GM20431 (cell line): ENCODE data around the gene RHEB.
"Not testable (repeated sequence)": the region's sequence is repeated elsewhere in the genome, so short reads cannot be mapped to it uniquely, and the experiment has no call there.

Experiments used
- in situ Hi-C: fragments of 300-500 bp; cut with MseI, MboI; formaldehyde crosslinking; loops from one replicate; pipeline ENCODE4 v1.15.0; 2020; ENCODE audit warnings: low sequenced_read_pairs; ENCODE audit not compliant: unreplicated experiment

RHEB gene

GRCh38 chr7:151536178-151536577, 16.5 kb upstream of the RHEB start:
- in situ Hi-C loops = not testable (repeated sequence)

DNA sequence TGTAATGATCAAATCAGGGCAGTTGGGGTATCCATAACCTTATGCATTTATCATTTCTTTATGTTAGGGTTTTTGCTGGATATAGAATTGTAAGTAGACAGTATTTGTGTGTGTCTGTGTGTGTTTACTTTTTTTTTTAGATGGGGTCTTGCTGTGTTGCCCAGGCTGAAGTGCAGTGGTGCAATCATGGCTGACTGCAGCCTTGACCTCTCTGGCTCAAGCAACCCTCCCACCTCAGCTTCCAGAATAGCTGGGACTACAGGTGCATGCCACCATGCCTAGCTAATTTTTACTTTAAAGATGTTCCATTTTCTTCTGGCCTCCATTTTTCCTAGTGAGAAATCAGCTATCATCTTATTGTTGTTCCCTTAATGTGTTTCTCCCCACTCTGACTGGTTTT, 10.1 kb upstream of the RHEB start:
- in situ Hi-C loops = no loop called here

- in situ Hi-C loops = no loop called here
Observed at GRCh38 chr7:151524845-151525244, 5.2 kb upstream of the RHEB start.

DNA sequence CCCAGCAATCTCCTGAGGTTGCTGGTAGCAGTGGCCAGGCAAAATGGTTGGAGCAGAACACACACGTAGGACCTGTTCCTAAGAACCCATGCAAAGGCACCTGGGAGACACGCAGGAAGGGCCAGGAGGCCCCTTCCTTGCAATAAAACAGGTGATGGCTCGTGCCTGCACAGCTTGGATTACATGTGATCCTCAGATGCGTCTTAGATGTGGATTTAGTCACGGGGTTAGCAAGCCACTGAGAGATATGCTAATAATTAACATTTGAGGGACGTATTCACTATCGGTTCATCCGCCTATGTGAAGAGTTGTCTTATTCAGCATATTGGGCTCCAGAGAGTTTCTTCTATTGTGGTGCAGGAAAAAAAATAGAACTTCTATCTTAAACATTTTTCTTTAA, 4.6 kb upstream of the RHEB start:
- in situ Hi-C loops = no loop called here

- in situ Hi-C loops = no loop called here
Observed at GRCh38 chr7:151520419-151521261, 945 bp upstream of the RHEB start.

DNA sequence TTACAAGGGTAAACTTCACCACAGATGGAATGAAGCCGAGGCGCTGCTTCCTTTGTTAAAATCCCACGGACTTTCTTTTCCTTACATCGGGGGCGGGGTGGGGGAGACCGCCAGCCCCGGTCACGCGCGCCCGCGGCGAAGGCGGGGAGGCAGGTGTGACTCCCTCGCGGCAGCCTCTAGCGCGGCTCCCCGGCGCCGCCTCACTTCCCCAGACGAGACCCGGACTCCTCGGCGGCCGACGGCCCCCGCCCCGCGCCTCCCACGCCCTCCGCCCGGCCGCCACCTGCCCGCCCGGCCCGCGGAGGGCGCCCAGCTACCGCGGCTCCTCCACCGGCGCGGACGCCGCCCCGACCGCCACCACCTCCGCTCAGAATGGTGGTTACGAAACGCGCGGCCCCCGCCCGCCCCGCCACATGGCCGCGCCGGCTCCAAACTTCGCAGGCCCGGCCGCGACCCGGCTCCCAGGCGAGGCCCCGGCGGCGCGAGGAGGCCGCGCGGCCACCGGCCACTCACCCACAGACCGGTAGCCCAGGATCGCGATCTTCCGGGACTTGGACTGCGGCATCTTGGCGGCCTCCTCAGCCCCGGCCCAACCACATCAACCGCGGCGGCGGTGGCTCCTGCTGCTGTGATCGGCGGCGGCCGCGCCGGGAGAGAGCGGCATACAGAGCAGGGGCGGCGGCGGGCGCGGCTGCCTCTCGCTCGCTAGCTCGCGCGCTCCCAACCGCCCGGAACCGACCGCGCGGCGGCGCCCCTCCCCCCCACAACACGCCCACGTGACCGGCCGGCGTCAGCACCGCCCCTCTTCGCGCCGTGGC, 539 bp downstream of the RHEB start:
- in situ Hi-C loops = not testable (repeated sequence)

- in situ Hi-C loops = no loop called here
Observed at GRCh38 chr7:151518105-151518946, 1.4 kb downstream of the RHEB start.

GRCh38 chr7:151517601-151518104, 2.0 kb downstream of the RHEB start:
- in situ Hi-C loops = no loop called here

DNA sequence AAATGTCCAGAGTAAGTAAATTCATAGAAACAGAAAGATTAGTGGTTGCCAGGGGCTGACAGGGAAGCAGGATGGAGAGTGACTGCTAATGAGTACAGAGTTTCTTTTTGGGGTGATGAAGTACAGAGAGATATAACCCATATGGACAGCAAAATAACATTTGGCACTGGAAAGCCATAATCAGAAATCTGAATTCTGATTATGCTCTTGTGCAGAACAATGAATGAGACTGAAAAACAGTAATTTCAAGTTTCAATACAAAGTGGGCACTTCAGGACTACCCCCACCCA, 4.5 kb downstream of the RHEB start:
- in situ Hi-C loops = no loop called here

- in situ Hi-C loops = no loop called here
Observed at GRCh38 chr7:151514461-151515275, 5.0 kb downstream of the RHEB start.

DNA sequence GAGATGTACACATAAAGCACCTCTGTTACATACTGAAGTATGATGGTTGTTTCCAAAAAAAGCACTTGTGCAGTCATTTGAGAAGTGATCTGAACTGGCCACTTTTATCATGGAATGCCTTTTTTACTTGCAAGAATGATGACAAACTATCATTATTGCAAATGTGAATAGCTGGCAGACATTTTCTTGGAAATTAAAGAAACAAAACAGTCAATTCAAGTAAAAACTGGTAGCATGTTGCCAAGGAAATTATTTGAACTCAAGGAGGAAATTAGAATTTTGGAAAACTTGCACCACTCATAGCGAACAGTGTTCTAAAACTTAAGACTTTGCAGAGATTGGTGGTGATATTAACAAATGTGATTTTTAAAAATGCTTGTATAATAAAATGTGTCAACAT, 6.6 kb downstream of the RHEB start:
- in situ Hi-C loops = no loop called here

DNA sequence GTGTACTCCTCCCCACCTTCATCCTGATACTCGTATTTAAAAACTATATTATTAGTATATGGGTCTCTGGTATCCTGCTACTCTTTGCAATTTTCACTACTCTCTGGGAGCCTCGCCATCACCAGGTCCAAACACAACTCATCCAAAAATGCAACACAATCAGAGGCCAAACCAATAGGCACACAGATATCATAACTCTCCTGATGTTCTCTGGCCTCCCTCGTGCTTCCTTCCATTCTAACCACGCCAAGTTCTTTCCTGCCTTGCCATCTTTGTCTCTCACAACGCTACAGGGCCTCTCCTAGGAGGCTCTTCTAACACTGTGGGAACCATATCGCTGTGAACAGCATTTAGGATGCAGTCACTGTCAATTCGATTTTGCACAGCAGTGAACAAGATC, 7.3 kb downstream of the RHEB start:
- in situ Hi-C loops = no loop called here

GRCh38 chr7:151511946-151512345, 7.7 kb downstream of the RHEB start:
- in situ Hi-C loops = no loop called here

DNA sequence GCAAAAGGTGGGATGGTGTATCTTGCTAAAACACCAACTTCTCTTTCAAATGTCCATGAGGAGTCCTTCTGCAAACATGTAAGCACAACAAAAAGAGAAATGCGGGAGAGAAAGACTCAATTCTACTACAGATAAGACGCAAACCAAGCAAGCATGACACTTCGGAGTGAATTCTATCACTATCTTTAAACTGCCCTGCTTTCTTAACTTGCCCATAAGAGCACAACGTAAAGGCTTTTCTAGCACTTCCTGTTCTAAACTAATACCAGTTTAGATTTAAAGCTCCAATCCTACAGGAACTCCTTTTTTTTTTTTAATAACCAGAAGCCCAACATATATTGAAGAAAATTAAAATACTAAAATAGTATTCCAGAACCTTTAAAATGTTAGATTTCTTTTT, 8.4 kb downstream of the RHEB start:
- in situ Hi-C loops = no loop called here

DNA sequence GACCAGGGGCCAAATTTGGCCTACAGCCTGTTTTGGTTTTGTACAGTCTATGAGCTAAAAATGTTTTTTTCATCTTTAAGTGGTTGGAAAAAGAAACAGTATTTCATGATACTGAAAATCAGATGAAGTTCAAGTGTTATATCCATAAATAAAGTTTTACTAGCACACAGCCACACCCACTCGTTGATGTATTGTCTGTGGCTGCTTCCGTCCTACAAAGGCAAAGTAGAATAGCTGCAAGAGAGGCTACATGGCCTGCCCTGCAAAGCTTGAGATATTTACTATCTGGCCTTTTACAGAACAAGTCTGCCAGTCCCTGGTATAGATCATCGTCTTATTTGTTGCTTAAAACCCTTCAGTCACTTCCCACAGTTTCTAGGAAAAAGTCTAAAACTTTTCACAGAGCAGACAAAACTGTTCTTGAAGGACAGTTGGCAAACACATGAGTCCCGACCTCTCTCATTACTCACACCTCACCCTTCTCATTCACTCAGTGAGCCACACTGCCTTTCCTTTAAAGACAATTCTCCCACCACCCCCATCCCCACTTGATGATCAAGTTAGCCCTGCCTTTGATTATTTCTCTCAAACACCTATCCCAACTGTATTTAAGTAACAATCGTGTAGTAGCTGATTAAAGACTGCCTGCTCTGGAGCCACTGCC, 9.9 kb downstream of the RHEB start:
- in situ Hi-C loops = no loop called here

GRCh38 chr7:151508991-151509390, 10.7 kb downstream of the RHEB start:
- in situ Hi-C loops = no loop called here

GRCh38 chr7:151507806-151508205, 11.9 kb downstream of the RHEB start:
- in situ Hi-C loops = no loop called here

- in situ Hi-C loops = no loop called here
Observed at GRCh38 chr7:151506901-151507382, 12.8 kb downstream of the RHEB start.

DNA sequence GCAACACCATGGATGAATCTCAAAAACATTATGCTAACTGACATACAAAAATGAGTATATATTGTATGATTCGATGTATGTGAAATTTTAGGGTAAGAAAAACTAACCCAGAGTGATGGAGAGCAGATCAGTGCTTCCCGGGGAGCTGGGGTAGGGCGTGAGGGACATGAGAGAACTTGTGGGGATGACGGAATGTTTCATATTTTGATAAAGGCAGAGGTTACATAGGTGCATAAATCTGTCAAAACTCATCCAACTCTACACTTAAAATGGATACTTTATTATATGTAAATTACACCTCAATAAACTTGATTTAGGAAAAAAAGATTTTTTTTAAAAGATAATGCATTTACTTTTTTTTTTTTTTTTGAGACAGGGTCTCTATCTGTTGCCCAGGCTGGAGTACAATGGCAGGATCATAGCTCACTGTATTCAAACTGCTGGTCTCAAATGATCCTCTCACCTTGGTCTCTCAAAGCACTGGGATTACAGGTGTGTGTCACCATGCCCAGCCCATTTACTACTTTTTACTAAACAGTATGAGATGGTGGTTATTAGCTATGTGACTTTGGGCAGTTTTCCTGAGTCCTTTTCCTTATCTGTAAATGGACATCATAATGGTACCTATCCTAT, 13.7 kb downstream of the RHEB start:
- in situ Hi-C loops = no loop called here
